Endothelial cell of umbilical vein (primary cell): ENCODE data around the gene NANOGP8. TPM values are rescaled to one million over a fixed set of nuclear protein-coding genes. Genes with fewer than 3 reads are reported as not detected.

Source experiments
- BruUV-seq: library from RNA; stranded (reverse); fragments of 400-500 nt; replicated peaks from 2 replicates; lab custom pipeline; 2021; lab: Mats Ljungman, UMichigan
- CTCF ChIA-PET: fragments of 300-600, 350-600 bp; sonication (Branson Sonifier 250); formaldehyde crosslinking; loops from one replicate; lab custom pipeline; 2021; ENCODE audit warnings: antibody characterized with exemption, inconsistent platforms; lab: Charles Lee
- POLR2A ChIA-PET: fragments of 300-600, 350-600 bp; sonication (Branson Sonifier 250); formaldehyde crosslinking; loops from one replicate; lab custom pipeline; 2021; ENCODE audit warnings: antibody characterized with exemption, inconsistent platforms; lab: Charles Lee
- DNase-seq: peaks from one replicate; pipeline ENCODE4 v3.0.0-alpha.2; 2011; ENCODE audit warnings: low read depth, low spot score
- FAIRE-seq: peaks from 2 replicates; lab custom pipeline; 2011; peaks lifted over from hg19 to GRCh38; lab: Jason Lieb, UNC
- H2AFZ ChIP-seq: 2 replicates; pipeline ENCODE4 v1.6.0; 2012; ENCODE audit warnings: low read depth, low read length, control low read depth, inconsistent platforms
- H3K27ac ChIP-seq: 2 replicates; pipeline ENCODE4 v1.5.1; 2011; ENCODE audit warnings: low read depth, mild to moderate bottlenecking, control low read depth, low read length, moderate library complexity; ENCODE audit not compliant: insufficient read depth
- H3K27me3 ChIP-seq, 2 experiments: 2 replicates each; pipeline versions ENCODE4 v1.6.0 to v1.6.1; 2011; ENCODE audit warnings: low read length in 2 of 2, mixed read lengths in 1 of 2; ENCODE audit not compliant: control insufficient read depth in 2 of 2, insufficient read depth in 2 of 2
- H3K36me3 ChIP-seq, 2 experiments: 2 replicates in 1 of 2; 3 replicates in 1 of 2; pipeline ENCODE4 v1.5.1; 2011; ENCODE audit warnings: low read length in 2 of 2, mild to moderate bottlenecking in 1 of 2, moderate library complexity in 1 of 2; ENCODE audit not compliant: control insufficient read depth in 2 of 2, insufficient read depth in 2 of 2; ENCODE audit errors: extremely low read depth in 1 of 2
- H3K4me1 ChIP-seq: 3 replicates; pipeline ENCODE4 v1.5.1; 2011; ENCODE audit warnings: mild to moderate bottlenecking, low read length; ENCODE audit not compliant: control insufficient read depth, insufficient read depth; ENCODE audit errors: extremely low read depth
- H3K4me2 ChIP-seq: 2 replicates; pipeline ENCODE4 v1.6.1; 2011; ENCODE audit warnings: low read length, control low read depth, mixed read lengths; ENCODE audit not compliant: insufficient read depth
- H3K4me3 ChIP-seq, 3 experiments: fragments of 200-600 bp in 1 of 3; sonication (generic), shearing (Covaris generic) in 1 of 3; replicated peaks in 1 of 3; 2 replicates each; pipeline ENCODE4 v1.5.1; 2011 to 2016; ENCODE audit warnings: control low read depth in 3 of 3, low read length in 3 of 3, mild to moderate bottlenecking in 2 of 3, inconsistent platforms in 1 of 3, low read depth in 1 of 3, moderate library complexity in 1 of 3; ENCODE audit not compliant: insufficient read depth in 1 of 3
- H3K79me2 ChIP-seq: 2 replicates; pipeline ENCODE4 v1.6.0; 2012; ENCODE audit warnings: low read length, inconsistent platforms; ENCODE audit not compliant: control insufficient read depth, insufficient read depth
- H3K9ac ChIP-seq: replicated peaks from 2 replicates; pipeline ENCODE3; 2011; ENCODE audit warnings: low read length, control low read depth; ENCODE audit not compliant: insufficient read depth; ENCODE audit errors: extremely low read depth
- H3K9me1 ChIP-seq: replicated peaks from 3 replicates; pipeline ENCODE4 v1.6.0; 2011; ENCODE audit warnings: mild to moderate bottlenecking, low read length; ENCODE audit not compliant: control insufficient read depth, insufficient read depth; ENCODE audit errors: extremely low read depth
- H3K9me3 ChIP-seq: replicated peaks from 2 replicates; pipeline ENCODE4 v1.5.1; 2012; ENCODE audit warnings: low read length, inconsistent platforms; ENCODE audit not compliant: control insufficient read depth, insufficient read depth
- H4K20me1 ChIP-seq: replicated peaks from 2 replicates; pipeline ENCODE3; 2011; ENCODE audit warnings: mild to moderate bottlenecking, low read length; ENCODE audit not compliant: control insufficient read depth, insufficient read depth; ENCODE audit errors: extremely low read depth
- EZH2 ChIP-seq: IDR thresholded peaks from 2 replicates; pipeline ENCODE4 v1.6.1; 2012; ENCODE audit warnings: borderline replicate concordance, low read depth, mild to moderate bottlenecking, moderate library complexity, low read length, inconsistent platforms; ENCODE audit not compliant: severe bottlenecking
- FOS ChIP-seq: IDR thresholded peaks from 2 replicates; pipeline ENCODE4 v1.6.1; 2011; ENCODE audit warnings: mild to moderate bottlenecking, low read length, moderate library complexity, borderline replicate concordance; ENCODE audit not compliant: insufficient read depth
- GATA2 ChIP-seq: IDR thresholded peaks from 2 replicates; pipeline ENCODE4 v1.7.0; 2011; ENCODE audit warnings: low read depth, mild to moderate bottlenecking, moderate library complexity, mixed read lengths, low read length; ENCODE audit not compliant: insufficient read length, insufficient read depth
- JUN ChIP-seq: IDR thresholded peaks from 2 replicates; pipeline ENCODE4 v1.6.1; 2011; ENCODE audit warnings: borderline replicate concordance, low read depth; ENCODE audit not compliant: insufficient read length, insufficient read depth
- MYC ChIP-seq: IDR thresholded peaks from one replicate; pipeline ENCODE4 v1.6.1; 2011; ENCODE audit warnings: mild to moderate bottlenecking, low read depth, low read length
- POLR2A ChIP-seq: IDR thresholded peaks from 2 replicates; pipeline ENCODE4 v1.6.1; 2012; ENCODE audit warnings: low read depth, mild to moderate bottlenecking, control low read depth, low read length
- POLR2AphosphoS5 ChIP-seq: IDR thresholded peaks from 2 replicates; pipeline ENCODE4 v1.6.1; 2012; ENCODE audit warnings: low read depth, mild to moderate bottlenecking, control low read depth, low read length, moderate library complexity; ENCODE audit not compliant: insufficient read depth
- dilution Hi-C: fragments of 300-500 bp; cut with MboI; formaldehyde crosslinking; loops from one replicate; pipeline ENCODE4 v1.15.0; 2019; ENCODE audit warnings: low sequenced_read_pairs; ENCODE audit not compliant: extremely low pct_ligation_motif_present
- intact Hi-C: fragments of 100-400 bp; cut with micrococcal nuclease; formaldehyde crosslinking; loops from one replicate; pipeline ENCODE4 v1.10.0; 2022
- polyA plus RNA-seq, 4 experiments: library from polyadenylated mRNA; depleted of rRNA in 3 of 4; stranded (reverse) in 3 of 4; unstranded in 1 of 4; fragments of >200 nt; gene quantifications; 2 replicates each; pipeline versions ENCODE4 v1.2.1 to v1.2.3, GENCODE V29; 2011 to 2012; ENCODE audit warnings: missing spikeins in 1 of 4
- total RNA-seq: library from RNA; stranded (reverse); gene quantifications from 2 replicates; pipeline ENCODE4 v1.2.3, GENCODE V29; 2021
- TF ChIP-seq, protein P1 (sequence below): IDR thresholded peaks from 2 replicates; pipeline ENCODE4 v1.6.1; 2011; ENCODE audit not compliant: insufficient read depth, insufficient read length
- TF ChIP-seq, protein P2 (sequence below), 2 donors: IDR thresholded peaks; 1 replicate in 1 of 2; 2 replicates in 1 of 2; pipeline ENCODE4 v1.5.1; 2011; ENCODE audit warnings: low read length in 2 of 2, mild to moderate bottlenecking in 2 of 2, moderate library complexity in 2 of 2, control low read depth in 1 of 2, inconsistent platforms in 1 of 2, low read depth in 1 of 2; ENCODE audit not compliant: insufficient read depth in 1 of 2; ENCODE audit errors: extremely low read depth in 1 of 2

The NANOGP8 gene
- total and polyA plus RNA-seq, 2 donors (not counting 3 experiments of a cell fraction or from before 2014, with no cell fraction given): not detected

DNA sequence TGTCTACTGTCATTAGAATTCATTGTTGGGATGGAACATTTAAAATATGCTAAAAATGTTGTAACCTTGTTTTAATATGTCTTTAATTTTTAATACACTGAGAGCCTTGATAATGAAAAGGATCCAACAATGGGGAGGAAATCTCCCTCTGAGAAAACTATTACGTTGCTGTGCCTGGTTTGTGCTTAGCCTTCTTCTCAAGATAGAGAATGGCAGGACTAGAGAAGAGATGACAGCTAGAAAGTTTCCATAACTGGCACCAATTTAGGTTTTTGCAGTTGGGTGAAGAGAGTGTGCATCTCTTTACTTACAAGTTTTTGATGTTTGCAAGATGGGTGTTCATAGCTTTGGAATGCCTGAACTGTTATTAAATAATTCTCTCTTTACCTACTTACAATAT lies 42.6 kb upstream of the NANOGP8 start:
- no TSS peak for BruUV-seq
- Histone ChIP-seq H4K20me1 (no peaks in the 10 kb centered on the region), H3K4me3 (no peak overlapping the region), H3K4me2 (no peak overlapping the region), H3K27ac (no peak overlapping the region), H3K79me2 (no peaks in the 10 kb centered on the region), H3K9me1 (no peaks in the 10 kb centered on the region), H3K27me3 (peaks cover 0 to 2% of the 10 kb centered on the region in 2 experiments), H3K9ac (no peak overlapping the region), H3K4me1 (no peaks in the 10 kb centered on the region), H3K36me3 (no peaks in the 10 kb centered on the region), H2AFZ (no peak overlapping the region), H3K9me3 (no peaks in the 10 kb centered on the region)
- POLR2A ChIA-PET: no interaction called here
- intact Hi-C loops (no loop called here), dilution Hi-C loops (no loop called here)
- no peak for DNase-seq
- FAIRE-seq: no peak
- CTCF ChIA-PET: no interaction called here
- TF ChIP-seq, protein P1, sequence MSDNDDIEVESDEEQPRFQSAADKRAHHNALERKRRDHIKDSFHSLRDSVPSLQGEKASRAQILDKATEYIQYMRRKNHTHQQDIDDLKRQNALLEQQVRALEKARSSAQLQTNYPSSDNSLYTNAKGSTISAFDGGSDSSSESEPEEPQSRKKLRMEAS: no peak
- no peak for TF ChIP-seq FOS
- TF ChIP-seq, protein P2, sequence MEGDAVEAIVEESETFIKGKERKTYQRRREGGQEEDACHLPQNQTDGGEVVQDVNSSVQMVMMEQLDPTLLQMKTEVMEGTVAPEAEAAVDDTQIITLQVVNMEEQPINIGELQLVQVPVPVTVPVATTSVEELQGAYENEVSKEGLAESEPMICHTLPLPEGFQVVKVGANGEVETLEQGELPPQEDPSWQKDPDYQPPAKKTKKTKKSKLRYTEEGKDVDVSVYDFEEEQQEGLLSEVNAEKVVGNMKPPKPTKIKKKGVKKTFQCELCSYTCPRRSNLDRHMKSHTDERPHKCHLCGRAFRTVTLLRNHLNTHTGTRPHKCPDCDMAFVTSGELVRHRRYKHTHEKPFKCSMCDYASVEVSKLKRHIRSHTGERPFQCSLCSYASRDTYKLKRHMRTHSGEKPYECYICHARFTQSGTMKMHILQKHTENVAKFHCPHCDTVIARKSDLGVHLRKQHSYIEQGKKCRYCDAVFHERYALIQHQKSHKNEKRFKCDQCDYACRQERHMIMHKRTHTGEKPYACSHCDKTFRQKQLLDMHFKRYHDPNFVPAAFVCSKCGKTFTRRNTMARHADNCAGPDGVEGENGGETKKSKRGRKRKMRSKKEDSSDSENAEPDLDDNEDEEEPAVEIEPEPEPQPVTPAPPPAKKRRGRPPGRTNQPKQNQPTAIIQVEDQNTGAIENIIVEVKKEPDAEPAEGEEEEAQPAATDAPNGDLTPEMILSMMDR (IDR thresholded peaks at IDR 0.05; ENCODE audit: extremely low read depth in 1 of 2, insufficient read depth in 1 of 2, low read depth in 1 of 2, low read length in 2 of 2): no peak
- no peak for TF ChIP-seq JUN
- no peak for TF ChIP-seq POLR2AphosphoS5
- no peak for TF ChIP-seq POLR2A
- TF ChIP-seq EZH2: no peak
- no peak for TF ChIP-seq GATA2
- no peak for TF ChIP-seq MYC
